Hepatic stellate cell (primary cell): ENCODE measurements around the gene ZMYND19.
"Not testable (repeated sequence)": the region's sequence is repeated elsewhere in the genome, so short reads cannot be mapped to it uniquely, and the experiment has no call there.

ENCODE experiments used
- DNase-seq: peaks from one replicate; pipeline ENCODE4 v3.0.0; 2011; ENCODE audit warnings: low spot score

ZMYND19 gene

DNA sequence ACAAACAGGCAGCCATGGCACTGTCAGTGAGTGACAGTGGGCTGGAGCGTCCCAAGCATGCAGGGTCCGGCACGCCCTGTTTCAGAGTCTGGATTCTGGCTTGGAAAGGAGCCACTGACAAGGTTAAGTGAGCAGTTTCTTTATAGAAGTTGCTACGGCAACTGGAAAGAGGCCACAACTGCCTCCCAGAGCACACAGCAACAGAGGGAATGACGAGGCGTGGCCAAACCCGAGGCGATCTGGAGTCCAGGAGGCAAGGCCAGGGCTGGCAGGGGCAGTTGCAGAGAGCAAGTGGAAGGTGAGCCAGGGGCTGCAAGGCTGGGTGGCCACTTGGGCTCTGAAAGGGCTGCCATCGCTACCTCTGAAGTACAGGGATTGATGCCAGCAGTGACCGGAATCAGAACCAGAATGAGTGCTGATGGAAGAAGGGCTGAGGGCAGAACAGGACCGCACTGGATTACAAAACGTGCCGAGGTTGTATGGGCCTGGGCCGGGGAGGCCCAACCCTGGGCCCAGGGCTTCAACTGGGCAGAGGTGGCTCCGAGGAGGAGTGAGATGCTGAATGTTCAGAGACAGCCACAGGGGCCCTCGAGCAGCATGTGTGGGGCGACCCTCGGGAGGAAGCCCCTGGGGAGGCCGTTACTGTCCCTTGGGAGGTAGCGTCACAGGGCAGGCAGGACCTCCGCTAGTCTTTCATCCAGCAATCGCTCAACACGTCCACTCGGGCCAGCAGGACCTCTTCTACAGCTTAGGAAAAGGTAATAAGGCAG, 34.1 kb downstream of the ZMYND19 start:
- DNase-seq = no peak

DNA sequence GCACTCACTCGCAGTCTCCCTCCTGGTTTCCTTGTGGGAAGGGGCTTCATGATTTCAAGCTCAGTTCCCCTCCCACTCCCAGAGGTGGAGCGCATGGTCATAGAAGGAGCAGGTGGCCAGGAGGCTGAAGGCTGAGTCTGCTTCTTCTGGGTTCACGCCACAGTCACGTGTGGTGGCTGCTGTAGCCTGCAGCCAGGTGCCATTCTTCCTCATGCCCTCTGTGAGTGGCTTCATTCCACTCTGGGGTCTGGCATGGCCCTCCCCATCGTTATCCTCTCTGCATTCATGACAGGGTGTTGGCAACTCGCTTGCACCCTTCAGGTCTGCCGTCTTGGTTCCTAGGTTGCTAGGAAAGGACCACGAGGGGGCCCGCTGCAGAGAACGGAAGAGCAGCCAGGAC, 35.1 kb downstream of the ZMYND19 start:
- DNase-seq = no peak

DNA sequence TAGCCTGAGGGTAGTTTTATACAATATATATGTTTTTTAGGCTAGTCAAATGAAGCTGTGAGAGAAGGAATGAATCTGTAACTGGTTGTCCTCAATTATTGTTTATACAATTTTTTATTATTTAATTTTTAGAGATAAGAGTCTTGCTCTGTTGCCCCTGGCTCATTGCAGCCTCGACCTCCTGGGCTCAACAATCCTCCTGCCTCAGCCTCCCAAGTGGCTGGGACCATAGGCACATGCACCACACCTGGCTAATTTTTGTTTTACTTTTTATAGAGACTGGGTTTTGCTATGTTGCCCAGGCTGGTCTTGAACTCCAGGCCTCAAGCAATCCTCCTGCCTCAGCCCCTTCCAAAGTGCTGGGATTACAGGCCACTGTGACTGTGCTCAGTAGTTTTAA, 36.0 kb downstream of the ZMYND19 start:
- no peak for DNase-seq

DNA sequence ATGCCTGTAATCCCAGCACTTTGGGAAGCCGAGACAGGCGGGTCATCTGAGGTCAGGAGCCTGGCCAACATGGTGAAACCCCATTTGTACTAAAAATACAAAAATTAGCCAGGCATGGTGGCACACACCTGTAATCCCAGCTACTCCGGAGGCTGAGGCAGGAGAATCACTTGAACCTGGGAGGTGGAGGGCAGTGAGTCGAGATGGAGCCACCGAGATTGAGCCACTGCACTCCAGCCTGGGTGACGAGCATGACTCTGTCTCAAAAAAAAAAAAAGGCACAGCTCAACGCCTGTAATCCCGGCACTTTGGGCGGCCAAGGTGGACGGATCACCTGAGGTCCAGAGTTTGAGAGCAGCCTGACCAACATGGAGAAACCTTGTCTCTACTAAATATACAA, 36.7 kb downstream of the ZMYND19 start:
- DNase-seq = not testable (repeated sequence)

DNA sequence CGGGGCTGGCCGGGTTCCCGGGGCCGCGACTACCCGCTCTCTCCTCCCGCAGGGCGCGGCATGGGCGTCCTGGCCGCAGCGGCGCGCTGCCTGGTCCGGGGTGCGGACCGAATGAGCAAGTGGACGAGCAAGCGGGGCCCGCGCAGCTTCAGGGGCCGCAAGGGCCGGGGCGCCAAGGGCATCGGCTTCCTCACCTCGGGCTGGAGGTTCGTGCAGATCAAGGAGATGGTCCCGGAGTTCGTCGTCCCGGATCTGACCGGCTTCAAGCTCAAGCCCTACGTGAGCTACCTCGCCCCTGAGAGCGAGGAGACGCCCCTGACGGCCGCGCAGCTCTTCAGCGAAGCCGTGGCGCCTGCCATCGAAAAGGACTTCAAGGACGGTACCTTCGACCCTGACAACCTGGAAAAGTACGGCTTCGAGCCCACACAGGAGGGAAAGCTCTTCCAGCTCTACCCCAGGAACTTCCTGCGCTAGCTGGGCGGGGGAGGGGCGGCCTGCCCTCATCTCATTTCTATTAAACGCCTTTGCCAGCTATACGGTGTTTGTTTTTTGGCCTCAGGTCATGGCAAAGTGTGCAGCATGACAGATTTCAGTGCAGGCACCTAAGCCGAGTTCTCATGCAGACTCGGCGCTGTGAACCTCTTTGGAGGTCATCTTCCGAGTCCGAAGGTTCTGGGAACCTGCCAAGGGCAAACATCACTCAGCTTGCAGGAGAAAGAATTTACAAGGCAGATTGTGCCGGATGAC, 38.1 kb downstream of the ZMYND19 start:
- peak; percentile 56 for DNase-seq

DNA sequence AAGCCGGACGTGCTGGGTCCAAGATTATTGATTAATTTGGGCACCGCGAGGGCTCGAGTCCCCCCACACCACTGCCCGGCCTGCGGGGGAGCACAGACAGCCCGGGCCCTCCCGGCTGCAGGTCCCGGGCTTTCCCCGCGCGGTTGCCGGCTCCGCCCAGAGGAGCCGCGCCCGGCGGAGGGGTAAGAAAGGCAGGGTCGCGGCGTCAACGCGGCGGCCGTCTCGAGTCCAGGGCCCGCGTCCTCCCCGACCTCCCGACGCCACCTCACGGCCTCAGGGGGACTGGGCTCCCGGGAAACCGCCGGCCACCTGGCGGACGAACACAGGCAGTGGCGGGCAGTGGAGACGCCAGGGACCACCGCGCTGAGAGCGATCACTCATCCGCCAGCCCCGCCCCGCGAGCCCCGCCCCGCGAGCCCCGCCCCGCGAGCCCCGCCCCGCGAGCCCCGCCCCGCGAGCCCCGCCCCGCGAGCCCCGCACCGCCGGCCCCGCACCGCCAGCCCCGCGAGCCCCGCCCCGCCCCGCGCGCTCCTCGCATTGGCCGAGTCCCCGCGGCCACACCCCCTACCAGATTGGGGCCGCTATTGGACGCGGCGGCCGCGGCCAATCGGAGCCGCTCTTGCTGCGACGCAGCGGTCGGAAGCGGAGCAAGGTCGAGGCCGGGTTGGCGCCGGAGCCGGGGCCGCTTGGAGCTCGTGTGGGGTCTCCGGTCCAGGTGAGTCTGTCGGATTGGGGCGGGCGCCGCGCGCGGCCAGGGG, 38.9 kb downstream of the ZMYND19 start, which contains the start of gene MRPL41:
Gene MRPL41, plus strand, starts transcription at position 616 of the 758 bp plus-strand sequence. CDS start 203 bp downstream, outside the sequence.
- DNase-seq = peak; percentile 99

DNA sequence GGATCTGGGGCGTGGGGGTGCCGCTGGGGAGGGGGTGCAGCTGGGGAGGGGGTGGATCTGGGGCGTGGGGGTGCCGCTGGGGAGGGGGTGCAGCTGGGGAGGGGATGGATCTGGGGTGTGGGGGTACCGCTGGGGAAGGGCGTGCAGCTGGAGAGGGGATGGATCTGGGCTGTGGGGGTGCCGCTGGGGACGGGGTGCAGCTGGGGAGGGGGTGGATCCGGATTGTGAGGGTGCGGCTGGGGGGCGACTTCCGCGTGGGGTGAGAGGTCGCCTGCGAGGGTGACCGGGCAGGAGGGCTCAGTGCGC, 39.4 kb downstream of the ZMYND19 start:
- not testable (repeated sequence) for DNase-seq

DNA sequence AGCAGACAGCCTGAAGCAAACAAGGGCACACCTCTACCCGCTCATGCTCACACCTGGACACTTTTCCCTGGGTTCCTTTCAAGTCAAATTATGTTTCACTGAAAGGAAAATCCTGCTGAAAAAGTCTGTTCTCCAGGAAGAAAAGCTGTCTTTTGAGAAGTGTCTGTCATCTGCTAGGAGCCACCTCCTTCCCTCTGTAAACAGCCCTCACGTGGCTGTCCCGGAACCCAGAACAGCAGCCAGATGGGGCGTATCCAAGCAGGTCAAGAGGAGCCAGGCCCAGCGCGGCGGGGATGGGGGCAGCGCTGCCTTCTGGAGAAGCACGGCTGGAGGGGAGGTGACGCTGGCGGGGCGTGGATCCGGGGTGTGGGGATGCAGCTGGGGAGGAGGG, 40.1 kb downstream of the ZMYND19 start, which contains the start of gene PNPLA7:
Gene PNPLA7, minus strand, starts transcription at position 172 of the 391 bp plus-strand sequence. CDS start 205 bp downstream, outside the sequence.
- DNase-seq = peak; percentile 89

DNA sequence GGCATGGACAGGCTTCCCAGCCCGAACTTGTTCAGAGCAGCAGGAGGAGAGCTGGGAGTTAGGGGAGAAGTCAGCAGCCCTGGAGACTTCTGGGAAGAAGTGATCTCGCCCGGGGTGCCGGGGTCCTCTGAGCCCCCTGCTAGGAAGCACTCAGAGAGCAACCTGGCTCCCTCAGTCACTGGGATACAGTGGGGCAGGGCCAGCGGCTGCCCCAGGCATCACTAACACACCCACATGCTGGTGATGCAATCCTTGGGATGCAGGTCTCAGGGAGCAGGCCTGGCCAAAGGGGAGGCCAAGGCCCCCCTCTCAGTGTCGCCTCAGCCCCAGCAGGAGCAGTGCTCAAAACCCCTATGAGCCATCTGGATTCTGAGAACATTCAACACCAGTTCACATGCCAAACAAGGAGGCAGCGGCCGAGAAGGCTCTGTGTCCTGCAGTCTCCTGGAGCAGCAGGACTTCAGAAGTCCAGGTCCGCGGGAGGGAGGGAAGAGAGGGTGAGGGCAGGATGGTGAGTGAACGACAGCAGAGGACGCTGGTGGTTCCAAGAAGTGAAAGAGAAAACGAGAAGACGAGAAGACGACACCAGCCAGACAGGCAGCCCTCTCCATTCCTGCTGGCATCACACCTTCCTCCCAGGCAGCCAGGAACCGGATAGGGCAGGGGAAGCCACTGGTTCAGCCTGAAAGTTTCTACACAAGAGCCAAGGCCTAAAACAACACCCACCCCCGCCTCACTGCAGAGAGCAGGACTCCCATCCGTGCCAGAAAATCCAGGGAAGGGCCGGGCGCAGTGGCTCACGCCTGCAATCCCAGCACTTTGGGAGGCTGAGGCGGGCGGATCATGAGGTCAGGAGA, 42.4 kb downstream of the ZMYND19 start:
- DNase-seq = no peak

DNA sequence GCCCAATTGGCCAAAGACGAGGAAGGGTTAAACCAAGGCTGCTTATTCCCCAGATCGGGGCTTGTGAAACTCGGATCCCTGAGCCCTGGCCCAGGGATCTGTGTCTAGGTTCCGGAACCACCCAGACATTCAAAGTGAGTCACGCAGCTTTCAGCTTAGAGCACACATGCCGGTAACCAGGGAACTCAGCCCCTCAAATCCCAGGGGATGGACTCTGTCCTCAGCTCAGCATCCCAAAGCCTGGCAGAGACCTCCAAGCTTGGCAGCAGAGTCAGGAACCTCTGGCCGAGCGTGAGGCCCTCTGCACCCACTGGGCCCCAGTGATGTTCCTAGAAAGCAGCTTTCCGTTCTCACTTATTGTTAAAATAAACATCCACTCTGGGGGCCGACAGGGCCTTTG, 45.2 kb downstream of the ZMYND19 start:
- peak; percentile 35 for DNase-seq

DNA sequence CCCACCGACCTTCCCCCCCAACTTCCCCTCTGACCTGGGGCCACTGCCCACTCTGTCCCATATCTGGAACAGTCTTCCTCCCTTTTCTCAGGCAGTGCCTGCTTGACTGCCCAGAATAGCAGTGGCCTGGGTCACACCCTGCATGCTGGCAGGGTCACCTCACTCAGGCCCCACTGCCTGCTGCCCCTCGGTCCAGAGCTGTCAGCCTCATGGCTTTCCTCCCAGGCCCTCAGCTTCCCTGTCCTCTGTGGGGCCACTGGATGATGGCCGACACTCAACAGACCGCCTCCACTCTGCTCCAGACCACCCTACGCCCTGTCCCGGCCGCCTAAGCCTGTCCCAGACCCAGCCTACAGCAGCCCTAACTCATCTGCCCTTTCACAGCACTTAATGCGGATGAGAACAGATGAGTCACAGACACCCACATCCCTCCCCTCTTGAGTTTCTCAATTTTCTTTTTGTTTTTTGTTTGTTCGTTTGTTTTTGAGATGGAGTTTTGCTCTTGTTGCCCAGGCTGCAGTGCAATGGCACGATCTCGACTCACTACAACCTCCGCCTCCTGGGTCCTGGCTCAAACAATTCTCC, 46.0 kb downstream of the ZMYND19 start:
- DNase-seq = no peak

DNA sequence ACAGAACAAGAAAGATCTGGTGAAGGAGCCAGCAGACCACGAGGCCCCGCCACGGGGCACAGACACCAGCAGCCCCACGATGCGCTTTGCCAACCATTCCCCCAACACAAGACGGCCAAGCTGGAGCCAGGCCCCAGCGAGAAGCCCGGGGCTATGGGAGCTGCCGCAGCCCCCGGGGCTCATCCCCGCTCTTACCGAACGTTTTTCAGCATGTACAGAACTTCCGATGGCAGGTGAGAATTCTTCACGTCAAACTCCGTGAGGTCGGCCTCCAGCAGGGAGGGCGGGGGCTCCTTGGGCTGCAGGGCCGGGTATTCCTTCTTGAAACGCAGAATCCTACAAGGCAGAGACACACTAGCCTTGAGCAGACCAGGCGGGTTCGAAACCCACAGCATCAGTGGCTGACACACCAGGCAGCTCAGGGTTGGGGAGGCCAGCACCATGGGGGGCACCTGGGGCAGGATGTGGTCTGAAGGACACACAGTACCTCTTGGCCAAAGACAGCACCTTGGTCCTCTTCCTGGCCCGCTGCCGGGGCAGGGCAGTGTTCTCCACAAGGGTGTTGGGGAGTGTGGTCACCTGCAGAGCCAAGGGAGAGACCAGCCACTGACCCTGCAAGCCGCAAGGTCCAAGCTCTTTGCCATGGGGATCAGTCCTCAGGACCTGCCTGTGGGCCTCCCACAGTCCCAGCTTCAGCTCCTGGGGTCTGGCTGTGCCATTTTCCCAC, 46.9 kb downstream of the ZMYND19 start:
- DNase-seq = no peak

DNA sequence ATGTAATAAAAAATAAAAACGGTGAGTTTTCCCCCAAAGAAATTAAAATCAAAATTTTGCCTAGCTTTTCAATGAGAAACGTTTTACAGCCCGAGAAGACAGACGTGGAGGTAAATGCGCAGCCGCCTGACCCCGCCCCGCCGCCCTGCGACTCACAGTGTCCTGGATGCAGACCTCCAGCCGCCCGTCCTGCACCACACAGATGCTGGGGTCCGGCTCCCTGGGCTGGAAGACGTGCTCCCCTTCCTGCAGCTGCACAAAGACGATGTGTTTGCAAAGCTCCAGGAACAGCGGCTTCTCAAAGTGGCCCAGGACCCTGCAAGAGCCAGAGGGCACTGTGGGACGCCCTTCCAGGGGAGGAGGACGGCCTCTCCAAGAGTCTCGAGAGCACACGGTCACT, 47.8 kb downstream of the ZMYND19 start:
- DNase-seq = no peak

DNA sequence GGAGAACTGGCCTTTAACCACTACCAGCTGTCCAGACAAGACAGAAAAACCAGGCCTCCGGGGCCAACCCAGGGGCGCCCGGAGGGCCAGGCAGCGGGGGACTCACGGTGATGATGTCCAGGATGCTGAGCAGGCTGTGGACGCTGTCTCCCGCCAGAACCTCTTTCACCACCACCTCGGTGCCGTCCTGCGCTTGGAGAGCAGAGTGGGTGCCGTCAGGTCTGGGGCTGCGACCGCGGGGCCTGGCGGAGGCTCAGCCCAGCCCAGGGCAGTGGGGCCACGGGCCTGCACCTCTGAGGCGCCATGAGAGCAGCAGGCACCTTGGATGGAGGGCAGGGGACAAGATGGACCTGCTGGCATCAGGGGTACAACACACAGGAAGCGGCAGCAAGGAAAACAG, 49.8 kb downstream of the ZMYND19 start:
- DNase-seq = no peak

DNA sequence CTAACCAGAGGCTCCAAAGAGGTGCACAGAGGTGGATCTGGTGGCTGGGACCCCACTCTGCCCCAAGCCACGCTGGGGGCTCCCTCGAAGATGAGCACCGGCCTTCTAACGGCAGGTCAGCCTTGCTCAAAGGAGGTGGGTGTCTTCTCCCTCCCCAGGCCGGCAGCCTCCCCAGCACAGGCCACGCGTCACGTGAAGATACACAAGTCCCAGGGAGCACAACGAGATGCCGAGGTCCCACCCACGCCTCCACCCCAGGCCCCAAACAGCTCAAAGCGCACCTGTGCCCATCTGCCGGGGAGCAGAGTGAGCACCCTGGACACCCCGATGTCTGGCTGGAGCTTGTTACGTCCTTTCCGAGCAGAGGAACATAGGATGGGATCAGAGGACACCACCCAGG, 52.3 kb downstream of the ZMYND19 start:
- DNase-seq = no peak

DNA sequence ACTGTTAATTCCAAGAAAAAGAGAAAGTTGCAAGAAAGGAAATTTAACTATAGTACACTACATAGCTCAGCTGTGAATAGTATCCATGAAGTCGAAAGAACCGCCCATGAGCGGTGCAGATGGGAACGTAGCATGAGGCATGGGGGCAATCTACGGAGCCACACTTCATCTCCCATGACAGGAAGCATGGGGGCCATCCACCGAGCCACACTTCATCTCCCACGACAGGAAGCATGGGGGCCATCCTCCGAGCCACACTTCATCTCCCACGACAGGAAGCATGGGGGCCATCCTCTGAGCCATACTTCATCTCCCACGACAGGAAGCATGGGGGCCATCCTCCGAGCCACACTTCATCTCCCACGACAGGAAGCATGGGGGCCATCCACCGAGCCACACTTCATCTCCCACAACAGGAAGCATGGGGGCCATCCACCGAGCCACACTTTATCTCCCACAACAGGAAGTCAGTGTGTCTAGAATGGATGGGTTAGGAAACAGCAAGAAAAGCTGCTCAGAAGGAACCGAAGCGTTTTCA, 53.6 kb downstream of the ZMYND19 start:
- DNase-seq = not testable (repeated sequence)

DNA sequence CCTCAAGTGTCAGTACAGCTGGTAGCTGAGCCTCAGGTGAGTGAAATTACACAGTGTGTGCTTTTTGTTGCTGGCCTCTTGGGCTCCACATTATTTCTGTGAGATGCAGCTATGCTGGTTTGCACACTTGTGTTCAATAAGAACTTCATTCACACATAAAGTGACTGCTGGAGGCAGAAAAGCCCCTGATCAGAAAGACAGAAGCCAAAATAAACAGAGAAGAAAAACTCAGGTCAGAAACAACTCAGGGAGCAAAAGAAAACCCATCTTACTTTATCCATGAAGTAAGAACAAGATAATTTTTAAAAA, 55.2 kb downstream of the ZMYND19 start:
- DNase-seq = no peak

DNA sequence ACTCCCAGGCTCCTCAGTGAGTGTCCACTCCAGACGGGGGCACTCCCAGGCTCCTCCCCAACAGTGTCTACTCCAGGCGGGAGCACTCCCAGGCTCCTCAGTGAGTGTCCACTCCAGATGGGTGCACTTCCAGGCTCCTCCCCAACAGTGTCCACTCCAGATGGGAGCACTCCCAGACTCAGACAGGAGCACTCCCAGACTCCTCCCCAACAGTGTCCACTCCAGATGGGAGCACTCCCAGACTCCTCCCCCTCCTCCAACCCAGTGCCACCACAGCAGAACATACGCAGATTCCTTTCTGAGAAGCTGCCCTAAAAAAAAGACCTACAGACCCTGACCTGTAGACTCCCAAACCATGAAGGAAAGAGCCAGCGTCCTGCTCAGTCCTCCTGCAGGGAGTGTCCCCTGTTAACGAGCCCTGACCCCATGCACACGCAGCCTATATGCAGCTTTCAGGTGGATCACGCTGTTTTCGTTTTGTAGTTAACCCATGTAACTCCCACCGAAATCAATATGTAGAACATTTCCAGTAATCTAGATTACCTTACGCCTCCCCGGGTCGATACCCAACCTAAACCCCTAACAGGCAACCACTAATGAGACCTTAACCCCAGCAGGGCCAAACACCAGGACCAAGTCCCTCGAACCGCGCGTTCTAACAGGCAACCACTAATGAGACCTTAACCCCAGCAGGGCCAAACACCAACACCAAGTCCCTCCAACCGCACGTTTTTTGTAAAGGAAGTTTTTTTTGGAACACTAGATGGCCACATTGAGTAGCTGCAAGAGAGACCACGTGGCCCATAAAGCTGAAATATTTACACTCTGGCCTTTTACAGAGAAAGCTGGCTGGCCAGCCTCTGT, 55.8 kb downstream of the ZMYND19 start:
- DNase-seq = peak; percentile 72

DNA sequence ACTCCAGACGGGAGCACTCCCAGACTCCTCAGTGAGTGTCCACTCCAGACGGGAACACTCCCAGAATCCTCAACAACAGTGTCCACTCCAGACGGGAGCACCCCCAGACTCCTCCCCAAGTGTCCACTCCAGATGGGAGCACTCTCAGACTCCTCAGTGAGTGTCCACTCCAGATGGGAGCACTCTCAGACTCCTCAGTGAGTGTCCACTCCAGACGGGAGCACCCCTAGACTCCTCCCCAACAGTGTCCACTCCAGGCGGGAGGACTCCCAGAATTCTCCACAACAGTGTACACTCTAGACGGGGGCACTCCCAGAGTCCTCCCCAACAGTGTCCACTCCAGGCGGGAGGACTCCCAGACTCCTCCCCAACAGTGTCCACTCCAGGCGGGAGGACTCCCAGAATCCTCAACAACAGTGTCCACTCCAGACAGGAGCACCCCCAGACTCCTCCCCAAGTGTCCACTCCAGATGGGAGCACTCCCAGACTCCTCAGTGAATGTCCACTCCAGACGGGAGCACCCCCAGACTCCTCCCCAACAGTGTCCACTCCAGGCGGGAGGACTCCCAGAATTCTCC, 57.3 kb downstream of the ZMYND19 start:
- DNase-seq = not testable (repeated sequence)
